Colonic mucosa (tissue), 4 donors: ENCODE measurements around the gene UNC93A. TPM values are rescaled to one million over a fixed set of nuclear protein-coding genes. Genes with fewer than 3 reads are reported as not detected.
A peak's percentile ranks its signal among the peaks of the same experiment; 100 is the strongest.
"Not testable (repeated sequence)": the region's sequence is repeated elsewhere in the genome, so short reads cannot be mapped to it uniquely, and the experiment has no call there.

Experiments used
- DNase-seq: peaks from one replicate; pipeline ENCODE4 v3.0.0-alpha.2; 2020
- H3K27ac ChIP-seq: fragments of 200-600 bp; one replicate; pipeline ENCODE4 v1.8.0; 2021
- H3K27me3 ChIP-seq: fragments of 200-600 bp; one replicate; pipeline ENCODE4 v1.8.0; 2021
- H3K36me3 ChIP-seq: fragments of 200-600 bp; one replicate; pipeline ENCODE4 v1.8.0; 2021
- H3K4me1 ChIP-seq: fragments of 200-600 bp; one replicate; pipeline ENCODE4 v1.8.0; 2021; ENCODE audit warnings: mild to moderate bottlenecking
- H3K4me3 ChIP-seq: fragments of 200-600 bp; one replicate; pipeline ENCODE4 v1.8.0; 2021
- H3K9ac ChIP-seq, 2 donors: one replicate each; pipeline ENCODE4 v1.7.0; 2013; ENCODE audit warnings: control low read depth in 2 of 2, low read depth in 2 of 2, low read length in 2 of 2
- H3K9me3 ChIP-seq: fragments of 200-600 bp; one replicate; pipeline ENCODE4 v1.8.0; 2021
- CTCF ChIP-seq: fragments of 200-600 bp; IDR thresholded peaks from one replicate; pipeline ENCODE4 v1.8.0; 2022; ENCODE audit warnings: antibody characterized with exemption, mild to moderate bottlenecking
- intact Hi-C: fragments of 100-400 bp; cut with DNase I; formaldehyde crosslinking; loops from one replicate; pipeline ENCODE4 v1.14.1; 2022
- total RNA-seq, 2 donors: library from RNA; stranded (reverse); fragmentation: NEBNext Ultra II Directional in 1 of 2; extraction: Animal tissue kit (Norgen Biotek cat#: 25700) in 1 of 2; gene quantifications; one replicate each; pipeline ENCODE4 v1.2.1, GENCODE V29; 2021
- donor health status: healthy.
- donor health status: DM: no; HTN: no; CAD: no.
- donor health status: DM: no; HTN: no; CAD: no.

UNC93A gene
- total RNA-seq, 2 donors from 2014 or later: 0.53 to 2.5 TPM

GRCh38 chr6:167266830-167267555 lies 24.1 kb upstream of the UNC93A start:
- Histone ChIP-seq H3K27me3 (no peaks in the 10 kb centered on the region), H3K27ac (no peak overlapping the region), H3K9ac (no peak overlapping the region), H3K4me1 (peaks cover 8% of the 10 kb centered on the region), H3K4me3 (no peak overlapping the region), H3K9me3 (no peaks in the 10 kb centered on the region), H3K36me3 (no peaks in the 10 kb centered on the region)
- DNase-seq: no peak
- intact Hi-C loops: no loop called here
- no peak for TF ChIP-seq CTCF

DNA sequence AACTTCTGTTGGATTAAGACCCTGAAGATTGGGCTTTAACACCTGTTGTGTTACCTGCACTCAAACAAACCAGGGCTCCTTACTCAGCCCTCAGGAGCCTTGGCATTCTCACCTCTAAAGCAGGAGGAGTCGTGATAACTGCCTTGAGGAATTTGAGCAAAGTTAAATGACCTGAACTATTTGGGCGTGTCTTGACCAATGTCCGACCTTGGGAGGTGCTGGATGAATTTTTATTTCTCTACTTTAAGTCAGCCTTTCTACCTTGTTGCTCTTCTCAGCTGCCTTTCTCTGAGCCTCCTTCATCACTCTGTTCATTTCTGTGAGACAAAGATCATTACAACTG lies 23.6 kb upstream of the UNC93A start:
- H3K9me3 ChIP-seq, DNase-seq, H3K27me3 ChIP-seq, H3K27ac ChIP-seq, H3K4me3 ChIP-seq, intact Hi-C loops, H3K9ac ChIP-seq, H3K4me1 ChIP-seq, H3K36me3 ChIP-seq: not testable (repeated sequence)

DNA sequence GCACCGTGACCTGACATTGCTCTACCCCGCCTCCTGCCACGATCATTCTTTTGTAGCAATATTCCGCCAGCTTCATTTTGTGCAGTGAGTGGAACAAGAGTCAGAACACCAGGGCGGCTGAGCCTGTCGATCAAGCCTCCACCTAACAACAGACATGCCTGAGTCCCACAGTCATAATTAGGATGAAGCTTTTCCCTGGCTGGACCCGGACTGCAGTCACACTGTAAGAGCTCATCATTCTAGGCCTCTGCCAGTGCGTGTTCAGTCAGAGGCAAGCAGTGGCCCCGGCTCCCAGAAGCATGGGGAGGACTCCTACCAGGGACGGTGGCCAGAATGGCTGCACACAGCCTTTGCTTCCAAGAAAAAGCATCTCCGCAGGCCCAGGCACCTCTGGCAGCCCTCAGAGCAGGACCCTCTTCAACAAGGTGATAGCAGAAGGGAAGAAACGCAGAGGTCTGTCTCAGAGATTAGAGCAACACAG lies 23.2 kb upstream of the UNC93A start:
- DNase-seq: no peak
- TF ChIP-seq CTCF: no peak
- Histone ChIP-seq H3K4me1 (peaks cover 8% of the 10 kb centered on the region), H3K4me3 (no peak overlapping the region), H3K27ac (no peak overlapping the region), H3K9ac (no peak overlapping the region), H3K9me3 (no peaks in the 10 kb centered on the region), H3K27me3 (no peaks in the 10 kb centered on the region), H3K36me3 (no peaks in the 10 kb centered on the region)
- intact Hi-C loops: no loop called here

DNA sequence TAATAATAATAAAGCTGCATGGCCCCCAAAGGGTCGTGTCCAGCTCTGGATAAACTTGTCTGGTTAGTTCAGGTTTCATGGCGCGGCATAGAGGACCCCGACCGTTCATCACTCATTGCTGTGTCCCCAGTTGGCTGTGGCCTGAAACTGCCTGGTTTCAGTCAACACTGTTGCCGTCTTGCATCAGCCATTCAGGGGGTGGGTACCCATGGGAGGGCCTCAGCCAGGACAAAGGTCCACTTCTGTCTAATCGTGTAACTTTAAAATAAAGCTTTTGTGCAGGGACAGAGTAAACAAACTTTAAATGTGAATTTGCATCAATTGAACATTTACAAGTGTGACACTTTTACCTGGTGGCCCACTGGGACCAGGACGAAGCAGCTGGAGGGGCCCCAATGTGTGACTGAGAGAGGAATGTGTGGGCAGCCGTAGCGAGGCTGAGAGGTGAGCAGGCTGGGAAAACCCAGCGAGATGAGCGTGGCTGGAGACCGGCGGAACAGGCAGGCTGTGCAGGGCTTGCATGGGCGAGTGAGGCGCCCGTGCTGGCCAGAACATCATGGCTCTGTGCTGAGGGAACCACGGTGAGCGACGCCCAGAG lies 22.3 kb upstream of the UNC93A start:
- H3K27me3 ChIP-seq: no peaks in the 10 kb centered on the region
- H3K36me3 ChIP-seq: no peaks in the 10 kb centered on the region
- H3K4me3 ChIP-seq: no peak overlapping the region
- H3K9ac ChIP-seq: no peak overlapping the region
- intact Hi-C loops: no loop called here
- H3K27ac ChIP-seq: no peak overlapping the region
- no peaks in the 10 kb centered on the region for H3K9me3 ChIP-seq
- no peak for DNase-seq
- H3K4me1 ChIP-seq: peaks cover 8% of the 10 kb centered on the region
- no peak for TF ChIP-seq CTCF

GRCh38 chr6:167270499-167271311 lies 20.4 kb upstream of the UNC93A start:
- no peak overlapping the region for H3K4me3 ChIP-seq
- no peak overlapping the region for H3K9ac ChIP-seq
- H3K27me3 ChIP-seq: no peaks in the 10 kb centered on the region
- H3K9me3 ChIP-seq: no peaks in the 10 kb centered on the region
- DNase-seq: peak; percentile 63
- peaks cover 8% of the 10 kb centered on the region for H3K4me1 ChIP-seq
- intact Hi-C loops: no loop called here
- TF ChIP-seq CTCF: no peak
- H3K36me3 ChIP-seq: no peaks in the 10 kb centered on the region
- no peak overlapping the region for H3K27ac ChIP-seq
